NCI-H510A (cell line): Measurements from ENCODE around the gene UNC5CL.

Source experiments
- DNase-seq: peaks from one replicate; lab custom pipeline; 2025; lab: John Stamatoyannopoulos, UW

UNC5CL gene

DNA sequence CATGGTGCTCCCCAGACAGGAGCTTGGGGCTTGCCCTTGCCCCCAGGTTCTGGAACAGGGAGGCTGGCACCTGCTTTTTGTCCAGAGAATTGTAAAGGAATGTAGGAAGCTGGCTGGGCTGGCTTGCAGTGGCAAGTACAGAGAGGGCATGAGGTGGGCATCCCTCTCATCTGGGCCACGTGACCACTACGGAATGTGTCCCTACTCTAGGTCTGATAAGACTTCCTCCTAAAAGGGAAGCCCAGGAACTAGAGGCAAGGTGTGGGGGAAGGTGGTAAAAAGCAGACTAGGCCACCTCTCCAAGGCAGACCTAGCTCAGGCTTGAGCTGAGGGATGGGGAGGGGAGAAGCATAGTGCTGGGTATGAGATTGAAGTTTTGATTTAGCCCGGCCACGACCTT is 38.8 kb downstream of the UNC5CL start:
- no peak for DNase-seq

DNA sequence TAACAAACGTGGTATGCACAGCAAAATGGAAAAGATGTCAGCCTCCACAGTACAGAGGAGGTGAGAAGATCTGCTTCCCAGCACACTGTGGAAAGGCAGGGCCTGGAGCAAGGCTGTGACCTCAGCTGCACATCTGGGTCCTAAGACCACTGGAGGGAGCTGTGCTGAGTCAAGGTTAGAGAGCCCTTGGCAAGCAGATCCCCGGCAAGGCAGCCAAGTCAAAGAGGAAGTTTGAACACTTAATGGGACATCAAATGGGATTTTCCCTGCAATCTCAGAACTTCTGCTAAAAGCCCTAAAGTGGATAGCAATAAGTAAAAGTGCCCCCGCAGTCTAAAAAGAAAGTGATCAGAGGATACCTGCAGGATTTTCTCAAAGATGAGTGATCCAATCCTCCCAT is 39.5 kb downstream of the UNC5CL start:
- DNase-seq: peak; percentile 21

DNA sequence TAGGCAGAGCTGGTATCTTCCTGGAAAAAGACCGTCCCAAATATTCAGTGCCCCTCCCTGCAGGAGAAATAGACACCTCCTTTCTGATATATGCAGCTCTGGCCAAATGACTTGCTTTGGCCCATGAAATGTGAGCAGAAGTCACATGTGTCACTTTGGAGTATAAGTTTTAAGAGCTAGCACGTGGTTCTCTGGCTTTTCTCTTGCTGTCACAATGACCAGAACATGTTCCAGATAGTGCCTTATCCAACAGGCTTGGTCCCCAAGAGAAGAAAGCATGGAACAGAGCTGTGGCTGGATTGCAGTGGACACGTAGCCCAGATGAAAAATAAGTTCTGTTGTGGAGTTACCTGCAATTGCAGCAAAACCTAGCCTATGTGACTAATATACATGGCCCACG is 40.4 kb downstream of the UNC5CL start:
- no peak for DNase-seq

DNA sequence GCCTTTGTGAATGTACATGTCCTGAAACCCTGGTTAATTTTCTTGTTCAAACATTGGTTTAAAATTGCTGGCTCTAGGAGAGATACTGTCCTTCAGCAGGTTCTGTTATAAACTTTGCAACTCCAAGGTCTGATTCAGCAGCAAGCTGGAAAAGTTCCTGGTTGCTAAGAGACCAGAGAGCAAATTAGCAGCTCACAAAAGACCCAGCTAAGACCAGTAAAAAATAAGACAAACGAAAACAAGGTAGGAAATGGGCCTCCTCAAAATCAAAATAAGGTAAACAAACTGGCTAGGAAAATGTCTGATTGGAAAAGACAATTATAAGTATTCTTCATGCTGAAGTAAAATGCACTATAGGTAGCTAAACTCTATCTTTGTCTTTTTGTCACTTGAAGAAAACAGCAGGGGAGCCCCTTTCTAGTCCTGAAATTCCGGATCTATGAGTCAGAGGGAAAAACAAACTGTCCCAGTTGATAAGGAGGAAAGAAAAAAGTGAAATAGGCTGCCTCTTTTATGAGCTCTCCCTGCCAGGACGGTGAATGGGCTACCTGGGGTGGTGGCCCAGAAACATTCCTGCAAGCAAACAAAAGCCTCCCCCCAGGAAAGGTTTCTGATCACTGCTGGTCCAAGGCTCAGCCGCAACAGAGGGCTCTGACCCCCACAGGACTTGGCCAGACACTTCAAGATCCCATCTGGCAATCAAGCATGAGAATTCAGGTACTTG is 41.6 kb downstream of the UNC5CL start:
- DNase-seq: no peak

DNA sequence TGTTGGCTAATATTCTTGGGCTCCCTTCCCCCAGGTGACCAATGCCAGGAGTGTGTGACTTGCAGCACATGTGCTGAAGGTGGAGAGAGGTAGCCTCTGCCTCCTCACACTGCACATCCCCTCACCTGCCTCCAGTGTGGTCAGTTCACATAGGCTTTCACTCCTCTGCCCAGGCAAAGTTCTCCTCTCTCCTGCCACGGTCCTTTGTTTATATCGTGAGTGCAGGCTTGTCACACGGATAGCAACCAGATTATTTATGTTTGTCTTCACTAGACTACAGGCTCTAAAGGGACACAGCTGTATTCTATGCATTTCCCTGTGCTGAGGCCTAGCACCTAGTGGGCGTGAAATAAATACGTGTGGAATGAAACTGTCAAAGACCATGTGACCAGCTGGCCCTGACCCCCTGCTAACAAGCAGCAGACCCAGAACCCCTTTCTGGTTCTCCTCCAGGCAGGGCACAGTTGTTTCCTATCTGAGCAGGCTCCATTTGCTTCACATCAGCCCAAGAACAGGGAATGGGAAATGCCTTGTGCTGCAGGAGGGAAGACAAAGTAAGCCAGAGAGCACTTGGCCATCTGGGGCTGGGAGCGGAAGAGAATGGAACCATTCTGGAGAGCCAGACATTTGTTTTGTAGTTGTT is 42.3 kb downstream of the UNC5CL start:
- DNase-seq: no peak

DNA sequence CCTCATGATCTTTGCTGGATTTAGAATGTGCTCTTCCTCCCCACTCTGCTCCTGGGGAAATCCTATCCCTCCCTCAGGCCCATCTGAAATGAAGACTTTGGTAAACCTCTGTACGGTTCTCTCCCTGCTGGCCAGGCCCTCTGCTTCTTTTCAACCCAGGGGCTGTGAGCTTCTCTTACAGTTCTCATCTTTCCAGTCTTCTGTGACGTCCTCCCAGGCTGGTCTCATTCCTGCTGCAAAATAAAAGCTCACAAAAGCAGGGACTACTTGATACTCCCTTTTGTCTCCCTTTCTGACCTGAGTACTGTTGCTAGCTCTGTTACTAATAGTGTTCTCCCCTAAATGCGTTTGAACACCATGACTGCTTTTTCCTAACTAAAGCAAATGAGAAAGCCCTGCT is 46.3 kb downstream of the UNC5CL start:
- DNase-seq: no peak

DNA sequence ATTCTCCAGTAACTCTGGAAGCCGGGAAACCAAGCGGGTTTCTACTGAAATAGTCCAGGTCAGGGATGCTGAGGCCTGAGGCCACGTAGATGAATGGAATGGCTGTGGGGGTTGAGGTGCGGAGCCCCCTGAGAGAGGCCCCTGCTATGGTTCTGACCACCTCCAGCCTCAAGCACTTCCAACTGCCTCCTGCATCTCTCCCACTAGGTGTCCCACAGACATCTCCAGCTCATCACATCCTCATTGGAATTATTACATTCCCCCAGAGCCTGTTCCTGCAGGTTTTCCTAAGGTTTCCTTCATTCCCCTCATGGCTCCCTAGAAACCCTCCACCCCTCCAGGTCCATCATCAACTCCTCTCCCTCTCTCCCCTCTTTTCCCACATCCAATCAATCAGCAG is 48.7 kb downstream of the UNC5CL start:
- no peak for DNase-seq

DNA sequence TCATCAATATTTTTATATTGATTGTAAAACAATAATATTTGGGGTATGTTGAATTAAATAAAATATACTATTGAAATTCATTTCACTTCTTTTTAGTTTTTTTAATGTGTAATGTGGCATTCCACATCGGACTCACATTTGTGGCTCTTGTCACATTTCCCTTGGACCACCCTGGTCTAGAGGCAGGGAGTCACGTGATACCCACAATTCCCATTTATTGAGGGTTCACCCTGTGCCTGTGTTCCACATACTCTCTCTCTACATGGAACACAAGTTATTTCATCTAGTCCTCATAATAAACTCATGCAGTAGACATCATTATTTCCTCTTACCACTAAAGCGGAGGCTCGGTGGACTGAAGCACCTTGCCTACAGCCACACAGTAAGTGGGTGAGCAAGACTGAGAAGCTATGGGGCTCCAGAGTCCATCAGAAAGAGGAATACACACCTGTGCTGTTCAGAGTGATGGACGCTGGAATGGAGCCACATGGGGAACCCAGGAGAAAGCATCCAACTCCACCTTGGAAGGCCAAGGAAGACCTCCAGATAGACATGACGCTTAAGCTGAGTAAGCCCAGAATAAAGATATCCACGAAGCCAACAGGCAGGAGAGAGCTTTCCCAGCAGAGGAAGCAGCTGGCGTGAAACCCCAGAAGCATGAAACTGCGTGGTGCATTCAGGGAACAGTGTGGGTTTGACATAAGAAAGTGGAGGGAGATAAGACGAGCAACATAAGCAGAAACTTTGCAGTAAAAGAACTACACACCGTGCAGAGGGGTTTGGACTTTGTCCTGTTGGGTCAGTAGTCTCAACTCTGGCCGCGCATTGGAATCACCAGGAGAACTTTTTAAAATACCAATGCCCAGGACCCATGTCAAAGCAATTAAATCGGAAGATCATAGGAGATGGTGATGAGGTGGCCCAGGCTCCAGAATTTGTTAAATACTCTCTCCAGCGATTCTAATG is 49.5 kb downstream of the UNC5CL start:
- DNase-seq: no peak

DNA sequence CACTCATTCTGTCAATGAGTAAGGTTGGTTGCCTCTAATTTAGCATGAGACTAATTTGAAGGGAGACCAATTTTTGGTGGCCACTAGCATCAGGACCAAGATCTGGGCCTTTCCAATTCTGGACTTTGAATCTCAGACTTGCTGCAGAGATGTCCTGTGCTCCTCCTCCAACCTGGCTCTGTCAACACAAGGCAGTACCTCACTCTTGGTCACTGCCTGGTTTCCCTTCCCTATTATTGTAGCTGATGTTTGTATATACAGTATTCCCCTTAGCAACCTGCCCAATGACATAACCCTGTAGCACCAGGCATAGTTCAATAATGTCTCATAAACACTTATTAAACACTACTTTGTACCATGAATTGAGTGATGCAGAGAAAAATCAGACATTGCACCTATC is 50.4 kb downstream of the UNC5CL start:
- no peak for DNase-seq

DNA sequence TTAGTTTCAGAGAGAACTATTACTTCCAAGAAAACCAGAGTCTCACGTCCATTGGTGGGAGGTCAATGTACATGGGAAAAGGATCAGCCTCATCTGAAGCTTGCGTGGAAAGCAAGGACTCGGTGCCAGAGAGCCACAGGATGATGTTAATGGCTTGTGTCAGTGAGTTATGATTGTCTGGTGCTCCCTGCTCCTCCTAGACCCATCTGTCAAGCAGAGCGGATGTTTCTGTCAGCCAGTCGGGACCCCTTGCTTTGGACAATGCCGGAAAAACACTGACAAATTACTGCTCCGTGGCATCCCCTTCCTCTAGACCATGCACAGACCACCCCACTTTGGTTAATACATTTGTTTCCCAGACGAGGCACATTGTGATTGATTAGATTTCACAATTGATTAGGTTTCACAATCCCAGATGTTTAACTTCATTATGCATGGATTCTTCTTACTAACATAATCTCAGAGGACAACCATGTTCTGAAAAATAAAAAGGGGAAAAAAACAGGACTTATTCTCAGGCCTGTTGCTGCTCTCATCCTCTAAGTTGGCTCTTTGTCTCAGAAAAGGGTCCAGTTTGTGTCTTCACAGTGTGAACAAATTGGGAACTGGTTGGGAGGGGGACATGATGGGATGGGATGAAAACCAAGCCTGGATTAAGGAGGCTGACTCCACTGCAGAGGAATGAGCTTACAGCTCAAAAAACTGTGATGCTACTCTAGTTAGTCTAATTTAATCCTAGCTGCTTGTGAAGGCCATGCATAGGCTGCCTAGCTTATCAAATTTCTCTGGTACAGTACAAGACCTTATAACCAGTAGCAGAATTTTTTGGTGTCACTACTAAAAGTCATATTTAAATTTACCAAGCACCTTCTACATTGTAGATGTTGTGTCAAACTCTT is 51.9 kb downstream of the UNC5CL start:
- DNase-seq: no peak

DNA sequence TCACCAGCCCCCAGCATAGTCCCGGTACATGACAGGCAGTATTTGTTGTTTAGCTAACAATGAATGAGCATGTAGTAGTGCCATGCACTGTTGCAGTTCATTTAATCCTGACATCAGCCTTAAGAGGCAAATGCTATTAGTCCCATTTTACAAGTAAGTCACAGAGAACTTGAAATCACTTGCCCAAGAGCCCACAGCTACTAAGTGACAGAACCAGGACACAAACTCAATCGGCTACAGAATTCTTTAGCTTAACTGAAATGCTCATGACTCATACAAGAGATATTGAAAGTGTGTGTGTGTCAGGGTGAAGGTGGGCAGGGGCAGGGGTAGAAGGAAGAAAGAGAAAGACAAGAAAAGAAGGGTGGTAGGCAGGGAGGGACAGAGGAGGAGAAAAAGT is 52.7 kb downstream of the UNC5CL start:
- DNase-seq: no peak

DNA sequence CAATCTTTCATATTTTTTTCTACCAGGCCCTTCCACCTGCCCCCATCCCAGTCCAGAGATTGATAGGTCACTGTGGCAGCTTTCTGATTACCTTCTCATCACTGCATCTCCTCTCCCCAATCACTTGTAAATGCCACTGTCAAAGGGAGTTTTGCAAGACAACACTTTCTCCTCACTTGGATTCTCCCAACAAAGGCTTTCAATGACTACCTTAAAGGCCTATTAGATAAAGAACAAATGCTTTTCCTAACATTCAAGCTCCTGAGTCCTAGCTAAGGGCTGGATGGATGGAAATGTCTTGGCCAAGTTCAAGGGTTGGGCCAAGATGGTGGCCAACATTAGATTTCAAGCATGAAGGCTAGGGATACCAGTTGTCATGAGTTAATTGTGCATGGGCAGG is 55.3 kb downstream of the UNC5CL start:
- DNase-seq: no peak

DNA sequence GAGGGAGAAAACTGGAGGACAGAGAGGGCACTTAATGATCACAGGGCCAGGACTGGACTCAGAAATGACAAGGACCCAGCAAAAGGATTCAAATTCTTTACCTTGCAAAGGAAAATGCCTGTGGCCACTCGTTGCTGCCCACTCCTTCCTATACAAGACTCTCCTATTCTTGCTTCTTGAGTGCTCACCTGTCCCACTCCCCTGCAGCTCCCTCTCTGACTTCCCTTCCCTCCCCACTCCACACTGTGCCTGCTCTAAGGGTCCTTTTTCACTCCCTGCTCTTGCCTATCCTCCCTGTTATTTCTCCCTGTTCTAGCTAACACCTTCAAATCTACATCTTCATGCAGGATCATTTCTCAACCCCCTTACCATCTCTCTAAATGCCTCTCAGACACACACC is 56.1 kb downstream of the UNC5CL start:
- no peak for DNase-seq

DNA sequence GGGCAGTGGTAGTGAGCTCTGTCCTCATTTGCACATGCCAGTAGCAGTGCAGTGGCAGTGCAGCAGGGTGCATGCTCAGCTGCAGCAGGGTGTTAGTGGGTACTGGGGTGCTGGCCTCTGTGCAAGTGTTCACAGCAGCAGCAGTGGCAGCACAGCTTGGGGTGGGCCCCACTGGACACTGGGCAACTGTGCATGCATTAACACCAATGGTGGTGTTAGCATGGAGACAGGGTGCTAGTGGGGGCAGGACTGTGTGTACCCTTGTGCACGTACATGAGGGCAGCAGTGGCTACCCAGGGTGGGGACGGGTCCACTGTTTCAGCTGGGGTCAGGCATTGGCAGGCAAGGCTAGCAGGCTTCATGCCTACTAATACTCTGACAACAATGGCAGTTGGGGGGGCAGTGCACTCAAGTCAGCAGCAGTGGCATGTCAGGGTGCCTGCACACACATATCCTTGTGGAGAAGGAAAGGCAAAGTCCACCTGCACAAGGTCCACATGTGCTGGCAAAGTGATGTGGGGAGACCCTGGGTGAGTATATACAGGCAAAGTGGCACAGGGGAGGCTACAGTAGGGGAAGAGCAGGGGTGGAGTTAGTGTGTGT is 60.2 kb downstream of the UNC5CL start:
- DNase-seq: no peak

DNA sequence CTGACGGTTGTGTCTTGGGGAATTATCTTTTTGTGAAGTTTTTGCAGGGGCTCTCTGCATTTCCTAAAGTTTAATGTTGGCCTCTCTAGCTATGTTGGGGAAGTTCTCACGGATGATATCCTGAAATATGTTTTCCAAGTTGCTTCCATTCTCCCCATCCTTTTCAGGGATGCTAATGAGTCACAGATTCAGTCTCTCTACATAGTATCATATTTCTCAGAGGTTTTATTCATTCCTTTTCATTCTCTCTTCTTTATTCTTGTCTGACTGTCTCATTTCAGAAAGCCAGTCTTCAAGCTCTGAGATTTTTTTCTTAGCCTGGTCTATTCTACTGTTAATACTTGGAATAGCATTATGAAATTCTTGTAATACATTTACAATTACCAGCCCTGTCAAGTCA is 61.3 kb downstream of the UNC5CL start:
- DNase-seq: no peak

DNA sequence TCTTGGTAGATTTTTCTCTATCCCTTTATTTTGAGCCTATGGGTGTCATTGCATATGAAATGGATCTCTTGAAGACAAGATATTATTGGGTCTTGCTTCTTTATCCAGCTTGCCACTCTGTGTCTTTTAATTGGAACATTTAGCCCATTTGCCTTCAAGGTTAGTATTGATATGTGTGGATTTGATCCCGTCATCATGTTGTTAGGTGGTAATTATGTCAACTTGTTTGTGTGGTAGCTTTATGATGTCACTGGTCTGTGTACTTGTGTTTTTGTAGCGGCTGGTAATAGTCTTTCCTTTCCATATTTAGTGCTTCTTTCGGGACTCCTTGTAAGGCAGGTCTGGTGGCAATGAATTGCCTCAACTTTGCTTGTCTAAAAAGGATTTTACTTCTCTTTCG is 61.9 kb downstream of the UNC5CL start:
- DNase-seq: no peak
